Keratinocyte (primary cell): ENCODE data around the gene KSR1.
"Not testable (repeated sequence)": the region's sequence is repeated elsewhere in the genome, so short reads cannot be mapped to it uniquely, and the experiment has no call there.

Experiments
- EZH2 ChIP-seq: IDR thresholded peaks from one replicate; pipeline ENCODE4 v1.6.1; 2012; ENCODE audit warnings: inconsistent platforms, mild to moderate bottlenecking, low read length, moderate library complexity
- TF ChIP-seq, protein P1 (sequence below), 3 experiments: IDR thresholded peaks in 1 of 3; conservative IDR thresholded peaks in 1 of 3; optimal IDR thresholded peaks in 1 of 3; 2 replicates in 2 of 3; 3 replicates in 1 of 3; pipeline versions ENCODE3 to v1.5.1; 2011; ENCODE audit warnings: low read length in 3 of 3, mild to moderate bottlenecking in 3 of 3, moderate library complexity in 2 of 3, control low read depth in 1 of 3, inconsistent platforms in 1 of 3; ENCODE audit not compliant: insufficient read depth in 2 of 3; ENCODE audit errors: extremely low read depth in 1 of 3

DNA sequence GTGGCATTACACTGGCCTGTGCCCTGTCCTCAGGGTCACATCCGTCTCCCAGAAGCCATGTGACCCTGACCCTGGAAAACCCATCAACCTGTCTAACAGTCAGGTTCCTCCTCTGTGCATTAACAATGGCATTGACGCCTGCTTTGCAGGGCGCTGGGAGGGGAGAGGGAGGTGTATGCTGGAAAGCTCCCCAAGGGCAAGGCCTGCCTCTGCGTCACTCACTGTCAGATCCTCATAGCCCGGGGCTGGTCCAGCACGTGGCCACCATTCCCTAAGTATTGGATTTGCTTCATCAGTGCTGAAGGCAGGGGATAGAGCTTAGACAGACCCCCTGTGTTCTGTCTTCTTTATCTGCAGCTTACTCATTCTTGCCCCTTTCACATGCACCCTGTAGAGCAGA is 210.0 kb downstream of the KSR1 start:
- TF ChIP-seq, protein P1, sequence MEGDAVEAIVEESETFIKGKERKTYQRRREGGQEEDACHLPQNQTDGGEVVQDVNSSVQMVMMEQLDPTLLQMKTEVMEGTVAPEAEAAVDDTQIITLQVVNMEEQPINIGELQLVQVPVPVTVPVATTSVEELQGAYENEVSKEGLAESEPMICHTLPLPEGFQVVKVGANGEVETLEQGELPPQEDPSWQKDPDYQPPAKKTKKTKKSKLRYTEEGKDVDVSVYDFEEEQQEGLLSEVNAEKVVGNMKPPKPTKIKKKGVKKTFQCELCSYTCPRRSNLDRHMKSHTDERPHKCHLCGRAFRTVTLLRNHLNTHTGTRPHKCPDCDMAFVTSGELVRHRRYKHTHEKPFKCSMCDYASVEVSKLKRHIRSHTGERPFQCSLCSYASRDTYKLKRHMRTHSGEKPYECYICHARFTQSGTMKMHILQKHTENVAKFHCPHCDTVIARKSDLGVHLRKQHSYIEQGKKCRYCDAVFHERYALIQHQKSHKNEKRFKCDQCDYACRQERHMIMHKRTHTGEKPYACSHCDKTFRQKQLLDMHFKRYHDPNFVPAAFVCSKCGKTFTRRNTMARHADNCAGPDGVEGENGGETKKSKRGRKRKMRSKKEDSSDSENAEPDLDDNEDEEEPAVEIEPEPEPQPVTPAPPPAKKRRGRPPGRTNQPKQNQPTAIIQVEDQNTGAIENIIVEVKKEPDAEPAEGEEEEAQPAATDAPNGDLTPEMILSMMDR (optimal IDR thresholded peaks at IDR 0.05 in 1 of 3, IDR thresholded peaks at IDR 0.05 in 1 of 3, conservative IDR thresholded peaks at IDR 0.05 in 1 of 3; ENCODE audit: extremely low read depth in 1 of 3, insufficient read depth in 2 of 3, low read length in 3 of 3) = not testable (repeated sequence)
- TF ChIP-seq EZH2 = not testable (repeated sequence)
